ENCODE data around the gene TRPM4. TPM values are rescaled to one million over a fixed set of nuclear protein-coding genes. Genes with fewer than 3 reads are reported as not detected.
"Not testable (repeated sequence)": the region's sequence is repeated elsewhere in the genome, so short reads cannot be mapped to it uniquely, and the experiment has no call there.

Gene TRPM4
- total RNA-seq, 1 donor from 2014 or later: 28.5 TPM

DNA sequence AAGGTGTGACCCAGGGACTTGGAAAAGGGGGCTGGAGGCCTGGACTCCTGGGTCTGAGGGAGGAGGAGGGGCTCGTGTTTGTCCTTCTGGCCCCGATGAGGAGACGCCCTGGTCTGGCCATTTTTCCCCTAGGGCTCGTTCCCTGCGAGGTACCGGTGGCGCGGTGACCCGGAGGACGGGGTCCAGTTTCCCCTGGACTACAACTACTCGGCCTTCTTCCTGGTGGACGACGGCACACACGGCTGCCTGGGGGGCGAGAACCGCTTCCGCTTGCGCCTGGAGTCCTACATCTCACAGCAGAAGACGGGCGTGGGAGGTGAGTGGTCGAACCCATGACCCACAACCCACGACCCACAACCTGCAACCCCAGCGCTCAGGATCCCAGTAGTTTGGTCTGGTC, 10.8 kb downstream of the TRPM4 start:
- Mint-ChIP-seq H3K36me3 (ENCODE audit: unreplicated experiment) (peaks cover 13% of the 10 kb centered on the region), H3K4me1 (ENCODE audit: unreplicated experiment) (no peaks in the 10 kb centered on the region), H3K27ac (ENCODE audit: unreplicated experiment) (no peak overlapping the region), H3K4me3 (ENCODE audit: unreplicated experiment) (no peak overlapping the region), H3K27me3 (ENCODE audit: unreplicated experiment) (no peaks in the 10 kb centered on the region), H3K9me3 (ENCODE audit: unreplicated experiment) (no peaks in the 10 kb centered on the region)
- no peak for DNase-seq (ENCODE audit: extremely low spot score, unreplicated experiment)
- TF ChIP-seq, protein P1, sequence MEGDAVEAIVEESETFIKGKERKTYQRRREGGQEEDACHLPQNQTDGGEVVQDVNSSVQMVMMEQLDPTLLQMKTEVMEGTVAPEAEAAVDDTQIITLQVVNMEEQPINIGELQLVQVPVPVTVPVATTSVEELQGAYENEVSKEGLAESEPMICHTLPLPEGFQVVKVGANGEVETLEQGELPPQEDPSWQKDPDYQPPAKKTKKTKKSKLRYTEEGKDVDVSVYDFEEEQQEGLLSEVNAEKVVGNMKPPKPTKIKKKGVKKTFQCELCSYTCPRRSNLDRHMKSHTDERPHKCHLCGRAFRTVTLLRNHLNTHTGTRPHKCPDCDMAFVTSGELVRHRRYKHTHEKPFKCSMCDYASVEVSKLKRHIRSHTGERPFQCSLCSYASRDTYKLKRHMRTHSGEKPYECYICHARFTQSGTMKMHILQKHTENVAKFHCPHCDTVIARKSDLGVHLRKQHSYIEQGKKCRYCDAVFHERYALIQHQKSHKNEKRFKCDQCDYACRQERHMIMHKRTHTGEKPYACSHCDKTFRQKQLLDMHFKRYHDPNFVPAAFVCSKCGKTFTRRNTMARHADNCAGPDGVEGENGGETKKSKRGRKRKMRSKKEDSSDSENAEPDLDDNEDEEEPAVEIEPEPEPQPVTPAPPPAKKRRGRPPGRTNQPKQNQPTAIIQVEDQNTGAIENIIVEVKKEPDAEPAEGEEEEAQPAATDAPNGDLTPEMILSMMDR (IDR thresholded peaks at IDR 0.05): no peak

- no peak overlapping the region for H3K27ac Mint-ChIP-seq (ENCODE audit: unreplicated experiment)
- TF ChIP-seq, protein P1 (IDR thresholded peaks at IDR 0.05): no peak
- H3K4me1 Mint-ChIP-seq (ENCODE audit: unreplicated experiment): peaks cover 4% of the 10 kb centered on the region
- no peak overlapping the region for H3K4me3 Mint-ChIP-seq (ENCODE audit: unreplicated experiment)
- peaks cover 13% of the 10 kb centered on the region for H3K36me3 Mint-ChIP-seq (ENCODE audit: unreplicated experiment)
- no peak for DNase-seq (ENCODE audit: extremely low spot score, unreplicated experiment)
- no peaks in the 10 kb centered on the region for H3K27me3 Mint-ChIP-seq (ENCODE audit: unreplicated experiment)
- H3K9me3 Mint-ChIP-seq (ENCODE audit: unreplicated experiment): no peaks in the 10 kb centered on the region
Measured at GRCh38 chr19:49173198-49173597, 15.6 kb downstream of the TRPM4 start.

DNA sequence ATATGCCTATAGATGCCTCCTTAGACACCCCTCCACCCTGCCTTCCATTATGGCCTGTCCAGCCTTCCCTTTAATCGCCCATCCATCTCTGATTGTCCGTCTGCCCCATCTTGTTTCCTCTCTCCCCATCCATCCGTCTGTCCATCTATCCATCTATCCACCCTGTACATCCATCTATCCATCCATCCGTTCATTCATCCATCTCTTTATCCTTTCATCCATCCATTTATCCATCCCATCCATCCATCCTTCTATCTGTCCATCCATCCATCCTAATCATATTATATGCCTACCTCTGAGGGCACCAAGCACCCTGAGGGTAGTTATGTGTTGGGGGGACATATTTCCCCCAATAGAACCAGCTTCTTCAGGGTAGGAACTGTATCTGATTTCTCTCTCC, 23.1 kb downstream of the TRPM4 start:
- Mint-ChIP-seq H3K27ac (ENCODE audit: unreplicated experiment) (no peak overlapping the region), H3K27me3 (ENCODE audit: unreplicated experiment) (no peaks in the 10 kb centered on the region), H3K4me1 (ENCODE audit: unreplicated experiment) (peaks cover 4% of the 10 kb centered on the region), H3K4me3 (ENCODE audit: unreplicated experiment) (no peak overlapping the region), H3K36me3 (ENCODE audit: unreplicated experiment) (peaks cover 30% of the 10 kb centered on the region), H3K9me3 (ENCODE audit: unreplicated experiment) (peaks cover 4% of the 10 kb centered on the region)
- TF ChIP-seq, protein P1 (IDR thresholded peaks at IDR 0.05): no peak
- DNase-seq (ENCODE audit: extremely low spot score, unreplicated experiment): no peak

- H3K4me1 Mint-ChIP-seq (ENCODE audit: unreplicated experiment); H3K27ac Mint-ChIP-seq (ENCODE audit: unreplicated experiment); H3K4me3 Mint-ChIP-seq (ENCODE audit: unreplicated experiment); H3K27me3 Mint-ChIP-seq (ENCODE audit: unreplicated experiment); H3K9me3 Mint-ChIP-seq (ENCODE audit: unreplicated experiment); DNase-seq (ENCODE audit: extremely low spot score, unreplicated experiment): not testable (repeated sequence)
- H3K36me3 Mint-ChIP-seq (ENCODE audit: unreplicated experiment): peaks cover 33% of the 10 kb centered on the region
Measured at GRCh38 chr19:49182010-49182847, 24.6 kb downstream of the TRPM4 start.

- Mint-ChIP-seq H3K4me3 (ENCODE audit: unreplicated experiment) (no peak overlapping the region), H3K36me3 (ENCODE audit: unreplicated experiment) (peaks cover 36% of the 10 kb centered on the region), H3K4me1 (ENCODE audit: unreplicated experiment) (no peaks in the 10 kb centered on the region)
Measured at GRCh38 chr19:49182848-49183375, 25.3 kb downstream of the TRPM4 start.

More at GRCh38 chr19:49182848-49183375, 25.3 kb downstream of the TRPM4 start:
- H3K27me3 Mint-ChIP-seq (ENCODE audit: unreplicated experiment): no peaks in the 10 kb centered on the region
- peaks cover 4% of the 10 kb centered on the region for H3K9me3 Mint-ChIP-seq (ENCODE audit: unreplicated experiment)
- TF ChIP-seq, protein P1 (IDR thresholded peaks at IDR 0.05): no peak
- DNase-seq (ENCODE audit: extremely low spot score, unreplicated experiment): no peak
- H3K27ac Mint-ChIP-seq (ENCODE audit: unreplicated experiment): no peak overlapping the region
